HepG2 (cell line): Measurements from ENCODE around the gene DNAJC30. TPM values are rescaled to one million over a fixed set of nuclear protein-coding genes. Genes with fewer than 3 reads are reported as not detected.

Experiments
- ATAC-seq: fragments of 200-7000 bp; cut with Tn5 transposase; 3 replicates; pipeline ENCODE4 v1.9.1; 2020; ENCODE audit warnings: mild to moderate bottlenecking, moderate library complexity
- BruUV-seq: library from RNA; stranded (reverse); fragments of 400-500 nt; replicated peaks from 2 replicates; lab custom pipeline; 2021; lab: Mats Ljungman, UMichigan
- CTCF ChIA-PET: fragments of 300-600 bp; formaldehyde crosslinking; extraction: SDS; loops from one replicate; lab custom pipeline; 2021; ENCODE audit warnings: low total read pairs, inconsistent platforms, low intra/inter-chr PET ratio; lab: Yijun Ruan, JAX
- POLR2A ChIA-PET: fragments of 350-600 bp; sonication (Branson Sonifier 250); formaldehyde crosslinking; loops from one replicate; lab custom pipeline; 2020; ENCODE audit warnings: antibody characterized with exemption, inconsistent platforms; lab: Yijun Ruan, JAX
- DNase-seq: peaks from one replicate; pipeline ENCODE4 v3.0.0-alpha.2; 2015; ENCODE audit warnings: low spot score
- FAIRE-seq: peaks from 3 replicates; lab custom pipeline; 2011; peaks lifted over from hg19 to GRCh38; lab: Jason Lieb, UNC
- H2AFZ ChIP-seq: one replicate; pipeline ENCODE4 v1.6.1; 2011; ENCODE audit warnings: low read length, inconsistent platforms
- H3K27ac ChIP-seq: fragments of 300-600 bp; 3 replicates; pipeline ENCODE4 v1.8.0; 2011; ENCODE audit warnings: mixed run types, mild to moderate bottlenecking, mixed read lengths, low read length, inconsistent platforms; ENCODE audit not compliant: insufficient read depth; ENCODE audit errors: extremely low read length
- H3K27me3 ChIP-seq, 2 experiments: fragments of 200-600 bp in 1 of 2; 2 replicates in 1 of 2; 3 replicates in 1 of 2; pipeline versions ENCODE4 v1.6.0 to v1.8.0; 2011; ENCODE audit warnings: low read length in 2 of 2, mild to moderate bottlenecking in 2 of 2, moderate library complexity in 2 of 2, inconsistent platforms in 1 of 2; ENCODE audit not compliant: insufficient read depth in 2 of 2, control insufficient read depth in 1 of 2
- H3K36me3 ChIP-seq, 2 experiments: fragments of 200-600 bp in 1 of 2; replicated peaks in 1 of 2; 2 replicates in 1 of 2; 3 replicates in 1 of 2; pipeline versions ENCODE4 v1.5.1 to v1.8.0; 2011; ENCODE audit warnings: low read length in 2 of 2, inconsistent platforms in 1 of 2; ENCODE audit not compliant: insufficient read depth in 2 of 2, control insufficient read depth in 1 of 2
- H3K4me1 ChIP-seq: 2 replicates; pipeline ENCODE4 v1.5.1; 2012; ENCODE audit warnings: low read length, inconsistent platforms; ENCODE audit not compliant: insufficient read depth
- H3K4me2 ChIP-seq: 2 replicates; pipeline ENCODE4 v1.6.0; 2011; ENCODE audit warnings: low read depth, low read length, inconsistent platforms
- H3K4me3 ChIP-seq, 3 experiments: fragments of 200-600 bp in 1 of 3; sonication (generic), shearing (Covaris generic) in 1 of 3; replicated peaks in 1 of 3; 2 replicates each; pipeline ENCODE4 v1.5.1; 2011 to 2016; ENCODE audit warnings: low read length in 3 of 3, inconsistent platforms in 2 of 3, low read depth in 2 of 3, mild to moderate bottlenecking in 2 of 3, control low read depth in 1 of 3, mixed read lengths in 1 of 3; ENCODE audit not compliant: insufficient read depth in 1 of 3
- H3K79me2 ChIP-seq: one replicate; pipeline ENCODE4 v1.6.1; 2011; ENCODE audit warnings: low read length, inconsistent platforms; ENCODE audit not compliant: insufficient read depth
- H3K9ac ChIP-seq: 2 replicates; pipeline ENCODE4 v1.6.0; 2011; ENCODE audit warnings: mild to moderate bottlenecking, low read depth, low read length, inconsistent platforms; ENCODE audit not compliant: insufficient read depth
- H3K9me3 ChIP-seq: 2 replicates; pipeline ENCODE4 v1.5.1; 2012; ENCODE audit warnings: mild to moderate bottlenecking, low read length
- H4K20me1 ChIP-seq: 2 replicates; pipeline ENCODE4 v1.6.0; 2011; ENCODE audit warnings: inconsistent platforms, mild to moderate bottlenecking, low read length, moderate library complexity; ENCODE audit not compliant: insufficient read depth
- KMT2A ChIP-seq: sonication (generic); formaldehyde crosslinking; IDR thresholded peaks from 2 replicates; pipeline ENCODE4 v1.4.0; 2020; ENCODE audit warnings: missing genetic modification reagents
- ZNF878 ChIP-seq: sonication (generic); formaldehyde crosslinking; IDR thresholded peaks from 2 replicates; pipeline ENCODE4 v1.8.1; 2023; ENCODE audit warnings: mild to moderate bottlenecking, missing genetic modification reagents, moderate library complexity
- ZSCAN9 ChIP-seq: IDR thresholded peaks from 2 replicates; pipeline ENCODE4 v1.6.1; 2016; ENCODE audit warnings: borderline replicate concordance
- WGBS: methylation state at CpG from one replicate; pipeline ENCODE4 v1.1.6; 2017; ENCODE audit warnings: low lambda C conversion rate; 5-methylcytosine and 5-hydroxymethylcytosine counted together
- in situ Hi-C: cut with HindIII; loops from 2 replicates; pipeline ENCODE4 v1.10.0; 2017; ENCODE audit warnings: low pct_unique_long_range_greater_than_20kb; ENCODE audit not compliant: extremely low pct_ligation_motif_present
- intact Hi-C: fragments of 100-400 bp; cut with micrococcal nuclease; formaldehyde crosslinking; loops from one replicate; pipeline ENCODE4 v1.10.0; 2022; ENCODE audit not compliant: unreplicated experiment
- polyA plus RNA-seq, 8 experiments: library from polyadenylated mRNA; depleted of rRNA in 3 of 8; stranded (reverse) in 7 of 8; unstranded in 1 of 8; fragments of >200 nt; fragmentation: Illumina TruSeq in 4 of 8; extraction: Trizol in 4 of 8; gene quantifications; 2 replicates each; pipeline versions ENCODE4 v1.2.1 to v1.2.3, GENCODE V29; 2011 to 2016; ENCODE audit warnings: low read depth in 4 of 8, missing spikeins in 1 of 8, mixed read lengths in 1 of 8; ENCODE audit not compliant: insufficient read depth in 1 of 8
- total RNA-seq, 5 experiments: library from RNA; depleted of rRNA; stranded (reverse); fragments of >200 nt; fragmentation: Illumina TruSeq; extraction: Trizol; gene quantifications; 2 replicates each; pipeline ENCODE4 v1.2.3, GENCODE V29; 2016; ENCODE audit warnings: low read depth in 1 of 5
- TF ChIP-seq, protein P1 (sequence below): sonication (generic); formaldehyde crosslinking; IDR thresholded peaks from 2 replicates; pipeline ENCODE4 v1.5.0; 2020; ENCODE audit warnings: mild to moderate bottlenecking, missing genetic modification reagents, borderline replicate concordance
- TF ChIP-seq, protein P2 (sequence below): IDR thresholded peaks from 2 replicates; pipeline ENCODE4 v1.6.1; 2018; ENCODE audit warnings: missing genetic modification reagents

Gene DNAJC30
- total and polyA plus RNA-seq, 2 of the 13 experiments (the other 11 are each of a cell fraction or from before 2014, with no cell fraction given), result 3.3 to 3.8 TPM

DNA sequence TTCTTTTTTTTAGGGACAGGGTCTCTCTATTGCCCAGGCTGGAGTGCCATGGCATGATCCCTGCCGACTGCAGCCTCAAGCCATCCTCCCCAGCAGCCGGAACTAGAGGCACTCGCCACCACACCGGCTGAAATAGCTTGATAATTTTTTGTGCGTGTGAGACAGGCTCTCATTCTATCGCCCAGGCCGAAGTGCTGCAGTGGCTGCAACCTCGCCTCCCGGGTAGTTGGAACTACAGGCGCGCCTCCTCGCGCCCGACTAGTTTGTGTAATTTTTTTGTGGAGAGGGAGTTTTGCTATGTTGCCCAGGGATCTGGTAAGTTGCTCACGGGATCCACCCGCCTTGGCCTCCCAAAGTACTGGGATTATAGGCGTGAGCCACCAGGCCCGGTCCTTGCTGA lies 2.1 kb upstream of the DNAJC30 start:
- H3K79me2 ChIP-seq, result peaks cover 47% of the 10 kb centered on the region
- H3K9me3 ChIP-seq, result no peaks in the 10 kb centered on the region
- no peaks in the 10 kb centered on the region for H4K20me1 ChIP-seq
- FAIRE-seq, result no peak
- no peak overlapping the region for H3K9ac ChIP-seq
- H3K27ac ChIP-seq, result no peak overlapping the region
- in situ Hi-C loops (no loop called here), intact Hi-C loops (no loop called here)
- no peak overlapping the region for H2AFZ ChIP-seq
- no peak for TF ChIP-seq ZSCAN9 (CRISPR knock-in tag)
- no peak for TF ChIP-seq ZNF878 (CRISPR knock-in tag)
- TF ChIP-seq, protein P1, sequence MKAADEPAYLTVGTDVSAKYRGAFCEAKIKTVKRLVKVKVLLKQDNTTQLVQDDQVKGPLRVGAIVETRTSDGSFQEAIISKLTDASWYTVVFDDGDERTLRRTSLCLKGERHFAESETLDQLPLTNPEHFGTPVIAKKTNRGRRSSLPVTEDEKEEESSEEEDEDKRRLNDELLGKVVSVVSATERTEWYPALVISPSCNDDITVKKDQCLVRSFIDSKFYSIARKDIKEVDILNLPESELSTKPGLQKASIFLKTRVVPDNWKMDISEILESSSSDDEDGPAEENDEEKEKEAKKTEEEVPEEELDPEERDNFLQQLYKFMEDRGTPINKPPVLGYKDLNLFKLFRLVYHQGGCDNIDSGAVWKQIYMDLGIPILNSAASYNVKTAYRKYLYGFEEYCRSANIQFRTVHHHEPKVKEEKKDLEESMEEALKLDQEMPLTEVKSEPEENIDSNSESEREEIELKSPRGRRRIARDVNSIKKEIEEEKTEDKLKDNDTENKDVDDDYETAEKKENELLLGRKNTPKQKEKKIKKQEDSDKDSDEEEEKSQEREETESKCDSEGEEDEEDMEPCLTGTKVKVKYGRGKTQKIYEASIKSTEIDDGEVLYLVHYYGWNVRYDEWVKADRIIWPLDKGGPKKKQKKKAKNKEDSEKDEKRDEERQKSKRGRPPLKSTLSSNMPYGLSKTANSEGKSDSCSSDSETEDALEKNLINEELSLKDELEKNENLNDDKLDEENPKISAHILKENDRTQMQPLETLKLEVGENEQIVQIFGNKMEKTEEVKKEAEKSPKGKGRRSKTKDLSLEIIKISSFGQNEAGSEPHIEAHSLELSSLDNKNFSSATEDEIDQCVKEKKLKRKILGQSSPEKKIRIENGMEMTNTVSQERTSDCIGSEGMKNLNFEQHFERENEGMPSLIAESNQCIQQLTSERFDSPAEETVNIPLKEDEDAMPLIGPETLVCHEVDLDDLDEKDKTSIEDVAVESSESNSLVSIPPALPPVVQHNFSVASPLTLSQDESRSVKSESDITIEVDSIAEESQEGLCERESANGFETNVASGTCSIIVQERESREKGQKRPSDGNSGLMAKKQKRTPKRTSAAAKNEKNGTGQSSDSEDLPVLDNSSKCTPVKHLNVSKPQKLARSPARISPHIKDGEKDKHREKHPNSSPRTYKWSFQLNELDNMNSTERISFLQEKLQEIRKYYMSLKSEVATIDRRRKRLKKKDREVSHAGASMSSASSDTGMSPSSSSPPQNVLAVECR (CRISPR knock-in tag), result no peak
- TF ChIP-seq, protein P2, sequence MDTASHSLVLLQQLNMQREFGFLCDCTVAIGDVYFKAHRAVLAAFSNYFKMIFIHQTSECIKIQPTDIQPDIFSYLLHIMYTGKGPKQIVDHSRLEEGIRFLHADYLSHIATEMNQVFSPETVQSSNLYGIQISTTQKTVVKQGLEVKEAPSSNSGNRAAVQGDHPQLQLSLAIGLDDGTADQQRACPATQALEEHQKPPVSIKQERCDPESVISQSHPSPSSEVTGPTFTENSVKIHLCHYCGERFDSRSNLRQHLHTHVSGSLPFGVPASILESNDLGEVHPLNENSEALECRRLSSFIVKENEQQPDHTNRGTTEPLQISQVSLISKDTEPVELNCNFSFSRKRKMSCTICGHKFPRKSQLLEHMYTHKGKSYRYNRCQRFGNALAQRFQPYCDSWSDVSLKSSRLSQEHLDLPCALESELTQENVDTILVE (CRISPR knock-in tag), result no peak
- no peak for TF ChIP-seq KMT2A (CRISPR knock-in tag)
- ChIA-PET CTCF (no interaction called here), POLR2A (no interaction called here)
- H3K27me3 ChIP-seq, result no peaks in the 10 kb centered on the region; a peak in 1 of 5 replicates
- no peak for ATAC-seq
- WGBS, result 96% methylated on average over 18 of the region's 18 CpGs
- peaks cover 19% of the 10 kb centered on the region for H3K4me1 ChIP-seq
- DNase-seq, result no peak
- no peak overlapping the region for H3K4me3 ChIP-seq
- BruUV-seq, result TSS peak; percentile 40
- peaks cover 9 to 39% of the 10 kb centered on the region in 2 experiments for H3K36me3 ChIP-seq
- H3K4me2 ChIP-seq, result no peak overlapping the region
